K562 (cell line): ENCODE data around the gene RHBDF2. TPM values are rescaled to one million over a fixed set of nuclear protein-coding genes. Genes with fewer than 3 reads are reported as not detected.

Experiments used
- ETS2 ChIP-seq: IDR thresholded peaks from 2 replicates; pipeline ENCODE4 v1.6.1; 2016; ENCODE audit warnings: borderline replicate concordance, missing genetic modification characterization, mild to moderate bottlenecking, moderate library complexity, missing compliant biosample characterization; ENCODE audit not compliant: poor library complexity, severe bottlenecking
- GABPB1 ChIP-seq: sonication (generic); formaldehyde crosslinking; IDR thresholded peaks from 2 replicates; pipeline ENCODE4 v1.8.0; 2022; ENCODE audit warnings: mild to moderate bottlenecking, missing genetic modification reagents
- HMG20B ChIP-seq: fragments of 250-450 bp; sonication (Bioruptor Pico); IDR thresholded peaks from 2 replicates; pipeline ENCODE4 v1.5.0; 2021; ENCODE audit warnings: mild to moderate bottlenecking
- RBFOX2 ChIP-seq: fragments of 200-400 bp; formaldehyde crosslinking; IDR thresholded peaks from 2 replicates; pipeline ENCODE4 v1.6.1; 2017; ENCODE audit warnings: low read depth, mild to moderate bottlenecking, low read length, moderate library complexity
- SPI1 ChIP-seq: IDR thresholded peaks from 2 replicates; pipeline ENCODE4 v1.6.1; 2011; ENCODE audit warnings: low read depth, low read length, control low read depth, borderline replicate concordance
- ZNF146 ChIP-seq: IDR thresholded peaks from one replicate; pipeline ENCODE4 v1.6.1; 2018; ENCODE audit warnings: missing compliant biosample characterization; ENCODE audit not compliant: unreplicated experiment
- ZNF699 ChIP-seq: fragments of 250-450 bp; sonication (Bioruptor Pico); IDR thresholded peaks from 2 replicates; pipeline ENCODE4 v1.8.0; 2021; ENCODE audit warnings: mild to moderate bottlenecking, moderate library complexity; ENCODE audit not compliant: insufficient replicate concordance
- polyA plus RNA-seq, 8 experiments: library from polyadenylated mRNA; depleted of rRNA in 4 of 8; stranded (reverse) in 5 of 8; unstranded in 3 of 8; fragments of >200 nt; fragmentation: Nextera tagmentation in 2 of 8; fragmentation: Illumina TruSeq in 1 of 8; extraction: Ambion mirVana in 2 of 8; extraction: Trizol in 1 of 8; gene quantifications; 2 replicates each; pipeline versions ENCODE4 v1.2.1 to v1.2.3, GENCODE V29; 2011 to 2014; ENCODE audit warnings: inconsistent platforms in 1 of 8, missing spikeins in 1 of 8
- total RNA-seq, 7 experiments: library from RNA; depleted of rRNA in 6 of 7; stranded (reverse); fragments of >200 nt in 6 of 7; fragmentation: Illumina TruSeq in 2 of 7; extraction: Trizol in 2 of 7; gene quantifications; 2 replicates each; pipeline versions ENCODE4 v1.2.1 to v1.2.3, GENCODE V29; 2011 to 2021; ENCODE audit warnings: low replicate concordance in 1 of 7
- TF ChIP-seq, protein P1 (sequence below), 2 experiments: fragments of 450-650 bp; IDR thresholded peaks; 2 replicates each; pipeline ENCODE4 v1.6.1; 2016
- TF ChIP-seq, protein P2 (sequence below): fragments of 450-650 bp; IDR thresholded peaks from 2 replicates; pipeline ENCODE4 v1.6.1; 2016; ENCODE audit warnings: mild to moderate bottlenecking, moderate library complexity
- TF ChIP-seq, protein P3 (sequence below): sonication (generic); formaldehyde crosslinking; IDR thresholded peaks from 2 replicates; pipeline ENCODE4 v1.9.0; 2022; ENCODE audit warnings: mild to moderate bottlenecking, missing genetic modification reagents

Gene RHBDF2
- total and polyA plus RNA-seq, 9 of the 15 experiments (the other 6 are each of a cell fraction or from before 2014, with no cell fraction given) = 0.04 to 2.8 (median 1.1) TPM

DNA sequence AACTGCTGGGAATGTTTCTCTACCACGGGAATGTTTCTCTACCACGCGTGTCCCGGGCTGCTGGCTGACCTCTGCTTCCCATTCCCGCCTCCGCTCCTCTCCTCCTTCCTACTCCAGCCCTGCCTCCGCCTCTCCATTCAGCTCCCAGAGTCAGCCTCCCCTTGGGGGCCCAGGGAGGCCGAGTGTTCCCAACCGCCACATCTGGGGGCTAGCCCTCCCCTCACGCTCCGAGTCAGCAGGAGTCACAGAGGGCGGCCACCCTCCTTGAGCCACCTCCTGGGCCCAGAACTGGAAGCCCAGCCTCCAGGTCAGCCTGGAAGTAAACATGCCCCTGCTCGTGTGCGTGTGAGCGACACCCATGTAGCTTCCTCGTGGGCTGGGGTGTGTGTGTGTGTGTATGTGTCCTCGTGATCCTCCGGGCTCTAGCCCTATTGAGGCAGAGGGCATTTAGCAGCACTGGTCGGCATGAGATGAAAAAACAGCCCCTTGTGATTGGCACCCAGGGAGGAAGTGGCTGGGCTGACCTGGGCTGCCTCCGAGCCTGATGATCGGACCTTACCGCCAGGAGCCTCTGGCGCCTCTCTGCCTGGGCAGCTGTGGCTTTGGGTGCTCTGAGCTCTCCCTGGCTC lies 29.0 kb upstream of the RHBDF2 start (continued):
- TF ChIP-seq ZNF699 (CRISPR knock-in tag) = no peak
- peak; percentile 53 for TF ChIP-seq RBFOX2
- TF ChIP-seq, protein P1, sequence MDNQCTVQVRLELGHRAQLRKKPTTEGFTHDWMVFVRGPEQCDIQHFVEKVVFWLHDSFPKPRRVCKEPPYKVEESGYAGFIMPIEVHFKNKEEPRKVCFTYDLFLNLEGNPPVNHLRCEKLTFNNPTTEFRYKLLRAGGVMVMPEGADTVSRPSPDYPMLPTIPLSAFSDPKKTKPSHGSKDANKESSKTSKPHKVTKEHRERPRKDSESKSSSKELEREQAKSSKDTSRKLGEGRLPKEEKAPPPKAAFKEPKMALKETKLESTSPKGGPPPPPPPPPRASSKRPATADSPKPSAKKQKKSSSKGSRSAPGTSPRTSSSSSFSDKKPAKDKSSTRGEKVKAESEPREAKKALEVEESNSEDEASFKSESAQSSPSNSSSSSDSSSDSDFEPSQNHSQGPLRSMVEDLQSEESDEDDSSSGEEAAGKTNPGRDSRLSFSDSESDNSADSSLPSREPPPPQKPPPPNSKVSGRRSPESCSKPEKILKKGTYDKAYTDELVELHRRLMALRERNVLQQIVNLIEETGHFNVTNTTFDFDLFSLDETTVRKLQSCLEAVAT (IDR thresholded peaks at IDR 0.05) = 0 out of 4 replicates have a peak, but pooled peaks of 1 of the 2 experiments have one; percentile 36
- TF ChIP-seq ETS2 (tag) = no peak
- TF ChIP-seq ZNF146 = peak; percentile 5
- peak; percentile 62; the same call in 1 of the 2 replicates for TF ChIP-seq SPI1
- no peak for TF ChIP-seq HMG20B (CRISPR knock-in tag)
- TF ChIP-seq, protein P2, sequence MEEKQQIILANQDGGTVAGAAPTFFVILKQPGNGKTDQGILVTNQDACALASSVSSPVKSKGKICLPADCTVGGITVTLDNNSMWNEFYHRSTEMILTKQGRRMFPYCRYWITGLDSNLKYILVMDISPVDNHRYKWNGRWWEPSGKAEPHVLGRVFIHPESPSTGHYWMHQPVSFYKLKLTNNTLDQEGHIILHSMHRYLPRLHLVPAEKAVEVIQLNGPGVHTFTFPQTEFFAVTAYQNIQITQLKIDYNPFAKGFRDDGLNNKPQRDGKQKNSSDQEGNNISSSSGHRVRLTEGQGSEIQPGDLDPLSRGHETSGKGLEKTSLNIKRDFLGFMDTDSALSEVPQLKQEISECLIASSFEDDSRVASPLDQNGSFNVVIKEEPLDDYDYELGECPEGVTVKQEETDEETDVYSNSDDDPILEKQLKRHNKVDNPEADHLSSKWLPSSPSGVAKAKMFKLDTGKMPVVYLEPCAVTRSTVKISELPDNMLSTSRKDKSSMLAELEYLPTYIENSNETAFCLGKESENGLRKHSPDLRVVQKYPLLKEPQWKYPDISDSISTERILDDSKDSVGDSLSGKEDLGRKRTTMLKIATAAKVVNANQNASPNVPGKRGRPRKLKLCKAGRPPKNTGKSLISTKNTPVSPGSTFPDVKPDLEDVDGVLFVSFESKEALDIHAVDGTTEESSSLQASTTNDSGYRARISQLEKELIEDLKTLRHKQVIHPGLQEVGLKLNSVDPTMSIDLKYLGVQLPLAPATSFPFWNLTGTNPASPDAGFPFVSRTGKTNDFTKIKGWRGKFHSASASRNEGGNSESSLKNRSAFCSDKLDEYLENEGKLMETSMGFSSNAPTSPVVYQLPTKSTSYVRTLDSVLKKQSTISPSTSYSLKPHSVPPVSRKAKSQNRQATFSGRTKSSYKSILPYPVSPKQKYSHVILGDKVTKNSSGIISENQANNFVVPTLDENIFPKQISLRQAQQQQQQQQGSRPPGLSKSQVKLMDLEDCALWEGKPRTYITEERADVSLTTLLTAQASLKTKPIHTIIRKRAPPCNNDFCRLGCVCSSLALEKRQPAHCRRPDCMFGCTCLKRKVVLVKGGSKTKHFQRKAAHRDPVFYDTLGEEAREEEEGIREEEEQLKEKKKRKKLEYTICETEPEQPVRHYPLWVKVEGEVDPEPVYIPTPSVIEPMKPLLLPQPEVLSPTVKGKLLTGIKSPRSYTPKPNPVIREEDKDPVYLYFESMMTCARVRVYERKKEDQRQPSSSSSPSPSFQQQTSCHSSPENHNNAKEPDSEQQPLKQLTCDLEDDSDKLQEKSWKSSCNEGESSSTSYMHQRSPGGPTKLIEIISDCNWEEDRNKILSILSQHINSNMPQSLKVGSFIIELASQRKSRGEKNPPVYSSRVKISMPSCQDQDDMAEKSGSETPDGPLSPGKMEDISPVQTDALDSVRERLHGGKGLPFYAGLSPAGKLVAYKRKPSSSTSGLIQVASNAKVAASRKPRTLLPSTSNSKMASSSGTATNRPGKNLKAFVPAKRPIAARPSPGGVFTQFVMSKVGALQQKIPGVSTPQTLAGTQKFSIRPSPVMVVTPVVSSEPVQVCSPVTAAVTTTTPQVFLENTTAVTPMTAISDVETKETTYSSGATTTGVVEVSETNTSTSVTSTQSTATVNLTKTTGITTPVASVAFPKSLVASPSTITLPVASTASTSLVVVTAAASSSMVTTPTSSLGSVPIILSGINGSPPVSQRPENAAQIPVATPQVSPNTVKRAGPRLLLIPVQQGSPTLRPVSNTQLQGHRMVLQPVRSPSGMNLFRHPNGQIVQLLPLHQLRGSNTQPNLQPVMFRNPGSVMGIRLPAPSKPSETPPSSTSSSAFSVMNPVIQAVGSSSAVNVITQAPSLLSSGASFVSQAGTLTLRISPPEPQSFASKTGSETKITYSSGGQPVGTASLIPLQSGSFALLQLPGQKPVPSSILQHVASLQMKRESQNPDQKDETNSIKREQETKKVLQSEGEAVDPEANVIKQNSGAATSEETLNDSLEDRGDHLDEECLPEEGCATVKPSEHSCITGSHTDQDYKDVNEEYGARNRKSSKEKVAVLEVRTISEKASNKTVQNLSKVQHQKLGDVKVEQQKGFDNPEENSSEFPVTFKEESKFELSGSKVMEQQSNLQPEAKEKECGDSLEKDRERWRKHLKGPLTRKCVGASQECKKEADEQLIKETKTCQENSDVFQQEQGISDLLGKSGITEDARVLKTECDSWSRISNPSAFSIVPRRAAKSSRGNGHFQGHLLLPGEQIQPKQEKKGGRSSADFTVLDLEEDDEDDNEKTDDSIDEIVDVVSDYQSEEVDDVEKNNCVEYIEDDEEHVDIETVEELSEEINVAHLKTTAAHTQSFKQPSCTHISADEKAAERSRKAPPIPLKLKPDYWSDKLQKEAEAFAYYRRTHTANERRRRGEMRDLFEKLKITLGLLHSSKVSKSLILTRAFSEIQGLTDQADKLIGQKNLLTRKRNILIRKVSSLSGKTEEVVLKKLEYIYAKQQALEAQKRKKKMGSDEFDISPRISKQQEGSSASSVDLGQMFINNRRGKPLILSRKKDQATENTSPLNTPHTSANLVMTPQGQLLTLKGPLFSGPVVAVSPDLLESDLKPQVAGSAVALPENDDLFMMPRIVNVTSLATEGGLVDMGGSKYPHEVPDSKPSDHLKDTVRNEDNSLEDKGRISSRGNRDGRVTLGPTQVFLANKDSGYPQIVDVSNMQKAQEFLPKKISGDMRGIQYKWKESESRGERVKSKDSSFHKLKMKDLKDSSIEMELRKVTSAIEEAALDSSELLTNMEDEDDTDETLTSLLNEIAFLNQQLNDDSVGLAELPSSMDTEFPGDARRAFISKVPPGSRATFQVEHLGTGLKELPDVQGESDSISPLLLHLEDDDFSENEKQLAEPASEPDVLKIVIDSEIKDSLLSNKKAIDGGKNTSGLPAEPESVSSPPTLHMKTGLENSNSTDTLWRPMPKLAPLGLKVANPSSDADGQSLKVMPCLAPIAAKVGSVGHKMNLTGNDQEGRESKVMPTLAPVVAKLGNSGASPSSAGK = peak; percentile 16; the same call in 1 of the 2 replicates
- TF ChIP-seq, protein P3, sequence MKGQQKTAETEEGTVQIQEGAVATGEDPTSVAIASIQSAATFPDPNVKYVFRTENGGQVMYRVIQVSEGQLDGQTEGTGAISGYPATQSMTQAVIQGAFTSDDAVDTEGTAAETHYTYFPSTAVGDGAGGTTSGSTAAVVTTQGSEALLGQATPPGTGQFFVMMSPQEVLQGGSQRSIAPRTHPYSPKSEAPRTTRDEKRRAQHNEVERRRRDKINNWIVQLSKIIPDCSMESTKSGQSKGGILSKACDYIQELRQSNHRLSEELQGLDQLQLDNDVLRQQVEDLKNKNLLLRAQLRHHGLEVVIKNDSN (CRISPR knock-in tag) = no peak
- TF ChIP-seq GABPB1 (CRISPR knock-in tag) = no peak
